NOMO-1 treated with DMSO at 0.1 percent for 48 hours (cell line): ENCODE data around the gene CCDC73.
A peak's percentile ranks its signal among the peaks of the same experiment; 100 is the strongest.
"Not testable (repeated sequence)": the region's sequence is repeated elsewhere in the genome, so short reads cannot be mapped to it uniquely, and the experiment has no call there.

Source experiments
- DNase-seq: peaks from one replicate; lab custom pipeline; 2025; ENCODE audit not compliant: unreplicated experiment; lab: John Stamatoyannopoulos, UW

The CCDC73 gene

DNA sequence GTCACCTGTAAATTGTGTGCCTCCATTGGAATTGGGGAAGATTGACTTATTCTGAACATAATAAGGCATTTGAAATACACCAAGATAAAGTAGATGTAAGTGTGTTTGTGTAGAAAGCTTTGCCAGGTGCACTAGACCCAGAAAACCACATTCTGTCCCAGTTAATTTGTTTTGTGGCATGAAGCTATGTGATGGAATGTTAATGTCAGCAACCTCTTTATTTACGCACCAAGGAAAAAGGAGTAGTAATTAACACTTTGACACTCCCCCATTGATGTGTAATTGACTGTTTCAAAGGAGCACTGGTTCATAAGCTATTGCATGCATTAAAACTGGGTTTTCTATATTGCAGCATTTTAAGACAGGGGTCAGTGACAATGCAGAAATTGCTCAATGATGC lies 196.5 kb downstream of the CCDC73 start:
- DNase-seq: no peak

GRCh38 chr11:32596114-32596513 lies 198.3 kb downstream of the CCDC73 start:
- not testable (repeated sequence) for DNase-seq

DNA sequence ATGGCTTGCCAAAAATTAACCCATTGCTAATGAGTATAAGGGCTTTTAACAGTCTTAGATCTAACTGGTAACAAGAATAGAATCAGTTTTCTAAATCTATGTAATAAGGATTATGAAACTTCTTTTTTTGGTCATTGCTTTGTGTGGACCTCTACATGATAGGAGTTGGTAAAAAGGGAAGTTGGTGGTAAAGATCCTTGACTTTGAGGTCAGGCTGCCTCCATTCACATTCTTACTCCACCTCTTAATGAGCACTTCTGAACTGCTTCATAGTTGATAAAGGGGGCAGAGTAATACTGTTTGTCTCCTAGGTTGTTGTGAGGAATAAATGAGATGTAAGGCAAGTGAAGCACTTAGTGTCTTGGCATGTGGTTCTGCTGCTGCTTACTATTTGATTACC lies 200.2 kb downstream of the CCDC73 start:
- DNase-seq: peak; percentile 96

GRCh38 chr11:32586576-32587190 lies 207.8 kb downstream of the CCDC73 start:
- DNase-seq: no peak

- DNase-seq: no peak
Observed at GRCh38 chr11:32584921-32585320, 209.5 kb downstream of the CCDC73 start.

- DNase-seq: peak; percentile 94
Observed at GRCh38 chr11:32583459-32584271, 210.8 kb downstream of the CCDC73 start, which contains the start of gene EIF3M. Gene EIF3M, plus strand, starts transcription at chr11:32583831. Its CDS starts 57 bp downstream, at chr11:32583888.

- no peak for DNase-seq
Observed at GRCh38 chr11:32581556-32581955, 212.9 kb downstream of the CCDC73 start.

DNA sequence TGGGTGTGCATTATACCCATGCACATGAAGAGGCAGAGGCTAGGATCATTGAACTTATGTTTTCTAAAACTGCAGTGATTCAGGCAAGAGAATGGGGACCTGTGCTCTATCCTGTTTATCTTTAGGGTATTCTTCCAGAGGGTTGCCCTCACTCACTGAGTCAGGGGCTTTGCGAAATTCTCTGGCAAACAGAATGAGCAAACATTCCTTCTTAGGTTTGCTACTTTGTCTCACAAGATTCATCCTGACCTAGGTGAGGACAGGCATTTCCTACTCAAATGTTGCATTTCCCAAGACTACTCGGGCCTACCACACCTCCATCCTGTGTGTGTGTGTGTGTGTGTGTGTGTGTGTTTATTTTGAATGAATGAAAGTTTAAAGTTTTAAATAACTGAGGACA lies 213.5 kb downstream of the CCDC73 start:
- DNase-seq: no peak

DNA sequence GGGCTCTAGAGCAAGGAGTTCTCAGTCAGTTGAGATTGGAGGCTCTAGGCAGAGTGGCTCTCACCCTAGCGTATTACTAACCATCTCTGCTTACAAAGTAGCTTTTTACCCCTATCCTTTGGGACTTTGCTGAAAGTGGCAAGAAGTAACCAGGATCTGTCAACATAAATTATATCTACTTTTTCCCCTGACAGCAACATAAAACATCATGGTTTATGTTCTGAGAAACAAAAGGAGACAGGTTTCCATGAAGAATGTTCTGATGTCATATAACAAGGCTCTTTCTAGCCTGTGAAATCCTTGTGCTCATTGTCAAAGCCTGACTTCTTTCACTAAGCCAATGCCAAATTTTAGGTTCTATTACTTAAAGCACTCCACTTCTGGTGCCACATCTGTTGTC lies 218.0 kb downstream of the CCDC73 start:
- no peak for DNase-seq

- no peak for DNase-seq
Observed at GRCh38 chr11:32575070-32575469, 219.4 kb downstream of the CCDC73 start.

GRCh38 chr11:32574421-32574820 lies 220.0 kb downstream of the CCDC73 start:
- DNase-seq: no peak

DNA sequence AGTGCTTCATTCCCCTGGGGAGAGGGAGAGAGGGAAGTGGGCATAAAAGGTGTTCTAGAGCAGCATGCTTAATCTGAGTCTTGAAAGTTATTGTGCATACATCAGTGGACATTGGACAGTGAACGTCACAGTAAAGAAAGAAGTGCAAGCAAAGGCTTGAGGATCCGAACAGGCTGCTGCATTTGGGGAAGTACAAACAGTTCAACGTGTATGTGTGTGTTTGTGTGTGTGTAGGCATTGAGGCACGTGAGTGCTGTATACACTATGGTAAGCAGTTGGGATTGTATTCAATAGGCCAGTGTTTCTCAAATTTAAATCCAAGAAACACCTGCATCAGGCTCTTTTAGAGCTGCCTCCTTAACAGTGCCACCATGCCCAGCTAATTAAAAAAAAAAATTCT lies 221.2 kb downstream of the CCDC73 start:
- no peak for DNase-seq

DNA sequence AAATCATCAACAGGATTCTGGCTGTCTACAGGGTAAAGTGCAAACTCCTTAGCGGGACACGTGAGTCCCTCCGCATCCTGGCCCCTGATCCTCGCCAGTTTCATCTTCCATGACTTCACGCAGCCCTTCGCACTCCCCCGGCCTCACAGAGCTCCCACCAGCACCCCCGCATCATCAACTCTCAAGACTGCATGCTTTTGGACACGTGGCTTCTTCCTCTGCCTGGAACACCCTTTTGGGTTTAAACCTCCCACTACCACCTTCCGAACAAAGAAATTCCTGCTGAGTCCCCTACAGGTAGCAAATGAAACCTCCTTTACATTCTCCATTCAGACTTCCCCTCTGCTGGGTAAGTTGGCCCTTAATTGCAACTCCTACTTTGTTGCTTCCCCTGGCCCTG lies 223.4 kb downstream of the CCDC73 start:
- DNase-seq: no peak

DNA sequence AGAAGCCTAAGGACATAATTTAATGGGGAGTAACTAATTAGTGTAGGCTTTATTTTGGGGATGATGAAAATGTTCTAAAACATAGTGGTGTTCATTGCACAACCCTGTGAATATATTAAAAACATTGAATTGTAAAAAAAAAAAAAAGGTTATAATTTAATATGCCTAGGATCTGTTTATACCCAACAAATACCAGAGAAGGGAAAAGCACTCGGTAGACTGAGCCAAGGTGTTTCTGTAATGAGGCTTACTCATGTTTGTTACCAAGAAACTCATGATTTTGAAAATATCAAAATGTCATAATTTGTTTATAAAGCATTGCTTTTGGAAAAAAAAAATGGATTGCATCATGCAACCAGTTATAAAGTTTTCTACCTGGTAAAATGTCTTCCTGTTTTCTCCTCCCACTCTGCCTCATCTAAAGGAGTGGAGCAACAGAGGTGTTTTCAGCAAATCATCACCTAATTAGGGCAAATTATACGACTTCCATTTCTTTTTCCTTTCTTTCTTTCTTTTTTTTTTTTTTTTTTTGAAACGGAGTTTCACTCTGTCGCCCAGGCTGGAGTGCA lies 225.1 kb downstream of the CCDC73 start:
- no peak for DNase-seq

- no peak for DNase-seq
Observed at GRCh38 chr11:32567154-32567553, 227.3 kb downstream of the CCDC73 start.

DNA sequence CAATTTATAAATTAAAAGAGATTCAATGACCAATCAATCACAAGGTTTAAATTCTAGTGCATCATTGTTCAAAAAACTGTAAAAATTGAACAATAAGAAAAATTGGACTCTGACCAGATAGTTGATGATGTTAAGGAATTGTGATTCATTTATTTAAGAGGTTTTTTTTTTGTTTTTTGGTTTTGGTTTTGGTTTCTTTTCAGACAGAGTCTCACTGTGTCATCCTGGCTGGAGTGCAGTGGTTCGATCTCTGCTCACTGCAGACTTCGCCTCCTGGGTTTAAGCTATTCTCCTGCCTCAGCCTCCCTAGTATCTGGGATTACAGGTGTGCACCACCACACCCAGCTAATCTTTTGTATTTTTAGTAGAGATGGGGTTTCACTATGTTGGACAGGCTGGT lies 227.9 kb downstream of the CCDC73 start:
- no peak for DNase-seq

- DNase-seq: no peak
Observed at GRCh38 chr11:32563600-32563959, 230.9 kb downstream of the CCDC73 start.

- DNase-seq: no peak
Observed at GRCh38 chr11:32562839-32563599, 231.4 kb downstream of the CCDC73 start.

DNA sequence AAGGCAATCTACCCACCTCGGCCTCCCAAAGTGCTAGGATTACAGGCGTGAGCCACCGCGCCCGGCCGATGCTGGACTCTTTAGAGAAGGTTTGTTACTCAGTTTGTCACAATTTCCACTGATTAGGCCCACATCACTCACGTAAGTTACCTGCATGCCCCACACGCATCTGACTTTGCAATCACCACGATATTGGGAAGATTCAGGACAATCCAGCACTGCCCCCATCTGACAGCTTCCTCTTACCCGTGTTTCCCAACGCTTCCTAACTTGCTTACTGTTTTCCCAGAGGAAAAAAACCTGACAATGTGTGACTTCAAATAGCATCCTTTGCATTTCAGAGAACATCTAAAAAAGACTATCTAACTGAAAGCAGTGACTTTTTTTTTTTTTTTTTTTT lies 232.6 kb downstream of the CCDC73 start:
- DNase-seq: no peak

GRCh38 chr11:32555895-32556294 lies 238.6 kb downstream of the CCDC73 start:
- DNase-seq: no peak

- DNase-seq: no peak
Observed at GRCh38 chr11:32555091-32555490, 239.4 kb downstream of the CCDC73 start.
